ENCODE measurements around the gene TNFAIP3.
A peak's percentile ranks its signal among the peaks of the same experiment; 100 is the strongest.
"Not testable (repeated sequence)": the region's sequence is repeated elsewhere in the genome, so short reads cannot be mapped to it uniquely, and the experiment has no call there.

The TNFAIP3 gene

DNA sequence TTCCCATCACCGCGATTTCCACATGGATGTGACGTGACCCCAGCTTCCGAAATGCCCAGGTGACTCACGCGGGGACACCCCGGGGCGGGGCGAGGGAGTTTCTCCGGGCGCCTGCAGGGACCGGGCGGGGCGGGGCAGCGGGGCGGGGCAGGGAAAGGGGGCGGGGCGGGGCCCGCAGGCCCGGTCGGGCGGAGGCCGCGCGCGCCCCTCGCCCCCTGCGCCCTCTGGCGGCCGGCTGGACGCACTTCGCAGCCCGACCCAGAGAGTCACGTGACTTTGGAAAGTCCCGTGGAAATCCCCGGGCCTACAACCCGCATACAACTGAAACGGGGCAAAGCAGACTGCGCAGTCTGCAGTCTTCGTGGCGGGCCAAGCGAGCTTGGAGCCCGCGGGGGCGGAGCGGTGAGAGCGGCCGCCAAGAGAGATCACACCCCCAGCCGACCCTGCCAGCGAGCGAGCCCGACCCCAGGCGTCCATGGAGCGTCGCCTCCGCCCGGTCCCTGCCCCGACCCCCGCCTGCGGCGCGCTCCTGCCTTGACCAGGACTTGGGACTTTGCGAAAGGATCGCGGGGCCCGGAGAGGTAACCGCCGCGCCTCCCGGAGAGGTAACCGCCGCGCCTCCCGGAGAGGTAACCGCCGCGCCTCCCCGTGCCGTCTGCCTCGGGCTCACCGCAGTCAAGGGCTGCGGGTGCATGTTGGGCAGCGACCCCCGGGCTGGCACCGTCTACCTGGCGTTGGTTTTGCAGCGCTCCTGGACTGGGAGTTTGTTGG lies at the start of gene TNFAIP3:
Gene TNFAIP3 (plus strand): TSS at position 346 of the 771 bp plus-strand sequence. CDS start 3,969 bp downstream, outside the sequence.
- peak; percentile 26 for DNase-seq

DNA sequence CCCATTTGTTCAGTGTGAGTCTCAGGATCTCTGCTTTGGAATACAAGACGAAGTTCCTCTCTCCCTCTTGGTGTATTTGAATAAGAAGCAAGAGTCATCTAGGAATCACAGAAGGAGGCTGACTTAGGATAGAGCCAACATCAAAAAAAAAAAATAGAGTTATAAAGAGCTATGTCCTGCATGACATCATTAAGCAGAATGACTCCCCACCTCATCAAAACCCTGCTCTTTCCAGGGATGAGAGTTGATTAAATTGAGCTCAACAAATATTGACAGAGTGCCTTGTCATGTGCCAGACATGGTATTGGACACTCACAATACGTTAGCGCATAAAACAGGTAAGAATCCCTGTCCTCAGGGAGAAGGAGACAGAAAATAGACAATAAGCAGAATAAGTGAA lies 48.6 kb upstream of the TNFAIP3 start:
- DNase-seq: no peak

DNA sequence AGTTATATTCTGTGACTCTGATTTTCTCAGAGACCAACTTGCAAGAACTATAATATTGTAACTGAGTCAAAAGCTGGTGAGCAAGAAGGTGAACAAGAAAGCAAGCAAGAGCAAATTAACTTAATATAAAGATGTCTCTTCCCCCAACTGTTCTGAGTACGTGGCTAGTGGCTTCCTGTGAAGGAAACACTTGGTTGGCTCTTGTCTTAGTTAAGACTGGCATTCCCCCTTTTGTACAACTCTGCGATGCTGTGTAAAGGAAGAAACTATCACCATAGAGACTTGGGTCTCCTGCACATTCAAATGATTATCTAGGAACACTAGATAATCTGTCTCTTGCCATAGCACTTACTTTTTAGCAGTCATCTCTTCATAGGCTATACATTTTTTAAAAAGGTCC lies 47.3 kb upstream of the TNFAIP3 start:
- DNase-seq: no peak

DNA sequence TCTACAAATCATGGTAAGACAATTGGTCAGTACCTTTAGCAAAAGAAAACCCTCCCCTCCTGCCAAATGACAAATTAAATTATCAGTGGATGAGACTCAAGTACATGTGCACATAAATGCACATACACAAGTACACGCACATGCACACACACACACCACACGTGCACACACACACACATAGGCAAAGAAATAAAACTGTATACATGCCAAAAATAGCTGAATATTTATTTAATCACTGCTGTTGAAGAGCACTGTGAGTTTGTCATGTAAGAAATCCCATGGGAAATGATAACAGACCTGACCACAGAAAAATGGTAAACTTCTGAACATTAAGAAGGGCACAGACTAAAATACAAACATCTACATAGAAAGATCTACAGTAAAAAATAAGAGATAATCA lies 46.6 kb upstream of the TNFAIP3 start:
- DNase-seq: no peak

DNA sequence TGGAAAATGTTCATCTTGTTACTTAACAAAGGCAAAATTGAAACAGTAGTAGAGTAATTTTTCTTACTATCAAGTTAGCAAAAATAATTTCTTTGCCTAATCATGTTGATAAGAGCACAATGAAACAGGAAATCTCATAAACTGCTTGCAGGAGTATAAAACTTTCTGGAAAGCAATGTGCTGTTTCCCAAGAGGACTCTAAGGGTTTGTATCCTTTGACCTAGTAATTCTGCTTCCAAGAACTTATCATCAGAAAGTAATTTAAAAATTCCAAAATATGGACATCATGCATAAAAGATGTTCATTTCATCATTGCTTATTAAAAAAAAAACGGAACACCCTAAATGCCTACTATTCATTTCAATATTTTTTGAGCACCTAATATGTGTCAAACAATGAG lies 46.1 kb upstream of the TNFAIP3 start:
- DNase-seq: no peak

DNA sequence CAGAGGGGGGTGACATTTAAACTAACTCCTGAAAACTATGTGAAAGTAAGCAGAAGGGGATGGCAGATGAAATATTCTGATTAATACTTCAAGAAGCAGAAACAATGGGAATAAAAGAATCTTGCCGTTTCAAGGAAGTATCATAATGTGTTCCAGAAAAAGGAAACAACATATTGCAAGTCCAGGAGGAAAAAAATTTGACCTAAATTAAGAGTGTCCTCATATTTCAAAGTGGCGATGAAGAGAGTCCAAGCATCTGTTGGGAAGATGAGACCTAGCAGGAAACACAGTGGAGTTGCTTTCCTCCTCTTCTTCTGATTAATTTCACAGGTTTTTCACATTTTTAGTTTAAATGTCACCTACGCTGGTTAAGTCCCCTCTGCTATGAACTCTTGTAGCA lies 45.6 kb upstream of the TNFAIP3 start:
- DNase-seq: no peak

DNA sequence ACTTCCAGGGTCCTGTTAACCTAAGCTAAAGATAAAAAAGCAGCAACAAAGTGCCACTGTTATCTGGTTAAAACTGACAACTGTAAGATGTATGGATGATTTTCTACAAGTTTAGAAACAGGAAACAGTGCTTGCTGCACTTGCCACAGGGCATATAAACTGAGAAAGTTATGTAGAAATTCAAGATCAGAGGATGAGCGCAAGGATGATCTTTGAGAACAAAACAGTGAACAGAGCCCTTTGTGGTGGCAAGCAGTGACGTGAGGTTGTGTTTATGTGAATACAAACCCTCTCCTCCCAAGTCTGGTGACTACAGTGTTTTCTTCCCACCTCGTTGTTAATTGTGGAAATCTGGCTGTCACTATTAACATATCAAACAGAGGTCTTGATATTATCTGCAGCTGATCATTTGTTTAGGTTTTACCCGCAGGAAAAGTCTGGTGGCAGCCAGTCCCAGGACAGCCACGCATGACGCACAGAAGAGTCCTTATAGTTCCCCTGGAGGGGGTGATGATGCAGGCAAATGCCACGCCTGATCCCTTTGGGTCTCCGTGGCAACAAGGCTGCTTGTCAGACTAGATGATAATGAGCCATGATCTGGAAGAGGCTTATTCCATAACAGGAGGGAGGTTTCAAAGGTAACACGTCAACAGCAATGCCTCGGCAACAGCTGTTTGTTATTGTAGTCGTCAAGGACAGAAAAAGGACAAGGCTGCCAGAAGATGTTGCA lies 43.1 kb upstream of the TNFAIP3 start:
- no peak for DNase-seq

DNA sequence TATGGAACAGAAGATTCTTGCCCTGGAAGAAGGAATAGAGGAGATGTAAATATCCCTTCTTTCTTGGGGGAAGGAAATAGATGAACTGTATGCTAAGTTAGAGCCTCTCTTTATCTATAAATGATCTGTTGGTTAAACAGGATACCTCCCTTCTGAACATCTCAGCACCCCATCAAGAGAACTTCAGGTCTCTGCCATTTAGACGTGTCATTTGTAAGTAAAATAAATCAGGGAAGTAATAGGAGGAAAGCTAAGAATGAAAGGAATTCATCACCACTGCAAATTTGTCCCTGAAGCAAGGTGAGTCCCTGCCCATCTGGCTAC lies 42.5 kb upstream of the TNFAIP3 start:
- no peak for DNase-seq

DNA sequence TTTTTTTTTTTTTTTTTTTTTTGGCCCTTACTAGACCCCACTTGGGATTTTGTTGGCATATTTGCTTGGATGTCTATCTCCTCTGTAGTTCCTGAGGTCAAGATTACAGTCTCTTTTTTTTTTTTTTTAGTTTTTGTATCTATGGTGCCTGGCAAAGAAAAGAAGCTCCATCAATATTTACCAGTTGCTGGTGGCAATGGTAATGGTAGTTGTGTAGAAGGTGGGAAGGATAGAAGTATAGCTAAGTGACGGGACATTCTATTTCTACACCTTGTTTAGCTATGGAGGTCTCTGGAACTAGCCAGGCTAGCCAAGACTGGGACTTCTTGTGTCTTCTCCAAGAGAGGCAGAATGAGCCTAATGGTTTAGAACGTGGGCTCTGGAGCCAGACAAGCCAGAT lies 42.2 kb upstream of the TNFAIP3 start:
- DNase-seq: no peak

DNA sequence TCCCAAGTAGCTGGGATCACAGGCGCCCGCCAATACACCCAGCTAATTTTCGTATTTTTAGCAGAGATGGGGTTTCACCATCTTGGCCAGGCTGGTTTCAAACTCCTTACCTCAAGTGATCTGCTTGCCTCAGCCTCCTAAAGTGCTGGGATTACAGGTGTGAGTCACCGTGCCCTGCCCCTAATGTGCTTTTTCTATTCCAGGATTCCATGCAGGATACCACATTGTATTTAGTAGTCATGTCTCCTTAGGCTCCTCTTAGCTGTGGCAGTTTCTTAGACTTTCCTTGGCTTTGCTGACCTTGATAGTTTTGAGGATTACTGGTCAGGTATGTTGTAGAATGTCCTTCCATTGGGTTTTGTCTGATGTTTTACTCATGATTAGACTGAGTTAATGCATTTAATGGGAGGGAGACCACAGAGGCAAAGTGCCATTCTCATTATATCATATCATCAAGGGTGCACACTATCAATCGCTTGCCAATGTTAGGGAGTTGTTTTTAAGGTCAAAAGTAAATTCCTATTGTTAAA lies 39.6 kb upstream of the TNFAIP3 start:
- no peak for DNase-seq

DNA sequence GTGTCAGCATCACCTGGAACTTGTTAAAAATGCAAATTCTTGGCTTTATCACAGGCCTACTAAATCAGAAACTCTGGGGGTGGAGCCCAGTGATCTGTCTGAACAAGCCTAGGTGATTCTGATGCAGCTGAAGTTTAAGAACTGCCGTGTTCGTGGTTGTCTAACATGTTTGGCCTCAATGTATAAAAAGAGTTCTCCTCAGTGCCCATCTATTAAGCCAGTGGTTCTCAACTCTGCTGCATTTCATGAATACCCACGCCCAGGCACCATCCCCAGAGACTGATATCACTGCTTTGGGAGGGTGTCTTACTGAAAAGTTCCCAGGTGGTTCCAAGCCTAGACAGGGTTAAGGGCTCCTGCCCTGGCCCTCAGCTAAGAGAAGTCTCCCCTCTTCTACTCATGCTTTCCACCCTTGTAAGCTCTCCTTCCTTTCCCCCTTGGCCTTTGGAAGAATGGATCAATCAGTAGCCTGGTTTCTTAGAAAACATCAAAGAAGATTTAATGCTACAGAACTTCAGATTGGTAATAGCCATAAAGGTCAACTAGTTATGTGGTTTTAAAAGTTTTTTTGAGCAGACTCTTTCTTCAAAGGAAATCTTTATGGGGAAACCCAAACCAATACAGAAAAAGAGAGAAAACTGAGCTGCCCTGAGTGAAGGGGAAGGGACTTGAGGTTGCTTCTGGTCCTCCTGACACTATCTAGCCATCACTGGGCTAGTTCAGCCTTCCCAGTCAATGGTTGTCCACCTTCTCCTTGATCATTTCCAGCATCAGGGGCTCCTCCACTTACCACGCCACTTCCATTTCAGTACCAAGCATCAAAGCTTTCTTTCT lies 38.9 kb upstream of the TNFAIP3 start:
- DNase-seq: no peak

DNA sequence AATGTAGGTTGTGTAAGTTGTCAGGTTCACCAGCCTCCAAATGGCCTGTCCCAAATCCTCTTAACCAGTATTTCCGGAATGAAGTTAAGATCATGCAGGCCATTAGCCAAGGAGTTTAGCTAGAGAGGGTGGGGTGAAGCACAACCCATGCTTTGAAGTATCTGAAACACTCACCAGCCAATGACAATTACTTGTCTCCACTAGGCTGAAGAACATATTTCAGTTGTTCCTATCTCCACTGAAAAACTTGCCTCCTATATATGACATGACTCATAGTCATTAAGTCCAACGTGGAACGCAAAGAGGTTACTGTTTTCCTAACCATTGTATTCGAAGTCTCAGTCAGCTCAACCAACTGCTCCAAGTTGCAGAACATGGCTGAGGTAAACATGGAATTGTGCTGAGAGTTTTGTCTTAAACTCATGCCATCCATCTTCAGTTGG lies 37.4 kb upstream of the TNFAIP3 start:
- no peak for DNase-seq

DNA sequence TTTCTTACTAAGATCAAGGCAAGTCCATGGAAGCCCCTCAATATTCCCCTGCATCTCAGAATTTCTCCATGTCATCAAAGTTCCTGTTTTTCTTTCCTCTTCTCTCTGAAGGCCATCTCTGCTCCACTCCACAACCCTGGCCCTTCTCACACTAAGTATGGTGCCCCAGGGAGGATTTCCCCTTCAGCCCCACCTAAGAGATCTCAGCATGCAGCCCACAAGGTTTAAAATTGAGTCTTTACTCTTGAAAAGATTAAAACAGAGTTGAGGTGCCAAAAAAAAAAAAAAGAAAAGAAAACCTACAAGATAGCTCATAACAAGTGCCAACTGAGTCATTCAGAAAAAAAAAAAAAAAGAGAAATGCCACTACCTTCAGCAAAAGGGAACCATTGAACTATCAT lies 36.5 kb upstream of the TNFAIP3 start:
- DNase-seq: no peak

DNA sequence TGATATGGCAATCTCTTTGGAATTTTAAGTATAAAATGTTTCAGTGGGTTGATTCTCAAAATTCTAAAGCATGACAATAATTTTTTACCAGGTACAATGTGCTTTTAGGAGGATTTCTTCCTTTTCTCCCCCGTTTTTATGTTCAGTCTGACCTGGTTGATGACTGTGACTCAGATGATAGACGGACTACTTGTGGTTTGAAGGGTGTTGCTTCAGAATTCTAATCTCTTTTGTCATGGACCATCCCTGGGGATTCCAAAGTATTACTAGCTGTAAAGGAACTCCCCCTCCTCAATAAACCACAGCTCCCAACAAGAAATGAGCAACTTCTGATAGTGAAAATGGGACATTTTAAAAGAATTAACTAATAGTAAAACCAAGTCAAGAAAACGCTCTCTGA lies 34.9 kb upstream of the TNFAIP3 start:
- DNase-seq: no peak

DNA sequence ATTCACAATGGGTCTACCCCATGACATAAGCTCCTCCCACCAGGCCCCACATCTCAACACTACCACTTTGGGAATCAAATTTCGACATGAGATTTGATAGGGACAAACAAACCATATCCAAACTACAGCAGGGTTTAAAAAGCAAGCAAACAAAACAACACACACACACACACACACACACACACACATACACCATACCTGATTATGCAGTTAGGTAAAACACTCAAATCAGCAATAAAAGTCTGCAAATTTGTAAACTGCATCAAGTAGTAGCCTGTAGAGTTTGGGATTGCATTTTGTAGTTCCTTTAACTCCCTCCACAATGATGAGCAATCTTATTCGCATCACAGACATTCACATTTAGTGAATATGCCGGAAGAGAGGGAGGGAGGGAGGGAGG lies 32.6 kb upstream of the TNFAIP3 start:
- DNase-seq: no peak

DNA sequence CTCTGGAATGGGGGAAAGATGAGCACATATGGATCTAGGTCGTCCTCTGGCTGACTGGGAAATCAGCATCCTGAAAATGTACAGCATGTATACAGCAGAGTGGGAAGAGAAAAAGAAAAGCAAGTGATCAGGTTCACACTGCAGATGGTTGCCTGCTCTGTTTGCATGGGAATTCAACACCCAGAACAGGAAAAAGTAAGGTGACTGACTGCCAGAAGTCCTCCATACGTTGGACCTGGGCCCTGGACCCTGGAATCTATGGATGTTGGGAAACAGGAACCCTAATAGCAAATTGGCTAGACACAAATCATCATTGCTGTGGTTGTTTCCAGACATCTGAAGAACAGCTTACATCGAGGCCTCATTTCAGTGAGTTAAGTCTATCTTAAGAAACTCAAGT lies 30.3 kb upstream of the TNFAIP3 start:
- no peak for DNase-seq

DNA sequence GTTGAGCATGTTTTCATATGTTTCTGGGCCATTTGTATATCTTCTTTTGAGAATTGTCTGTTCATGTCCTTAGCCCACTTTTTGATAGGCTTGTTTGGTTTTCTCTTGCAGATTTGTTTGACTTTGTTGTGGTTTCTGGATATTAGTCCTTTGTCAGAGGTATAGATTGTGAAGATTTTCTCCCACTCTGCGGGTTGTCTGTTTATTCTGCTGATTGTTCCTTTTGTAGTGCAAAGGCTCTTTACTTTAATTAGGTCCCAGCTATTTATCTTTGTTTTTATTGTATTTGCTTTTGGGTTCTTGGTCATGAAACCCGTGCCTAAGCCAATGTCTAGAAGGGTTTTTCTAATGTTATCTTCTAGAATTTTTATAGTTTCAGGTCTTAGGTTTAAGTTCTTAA lies 29.0 kb upstream of the TNFAIP3 start:
- DNase-seq: not testable (repeated sequence)

DNA sequence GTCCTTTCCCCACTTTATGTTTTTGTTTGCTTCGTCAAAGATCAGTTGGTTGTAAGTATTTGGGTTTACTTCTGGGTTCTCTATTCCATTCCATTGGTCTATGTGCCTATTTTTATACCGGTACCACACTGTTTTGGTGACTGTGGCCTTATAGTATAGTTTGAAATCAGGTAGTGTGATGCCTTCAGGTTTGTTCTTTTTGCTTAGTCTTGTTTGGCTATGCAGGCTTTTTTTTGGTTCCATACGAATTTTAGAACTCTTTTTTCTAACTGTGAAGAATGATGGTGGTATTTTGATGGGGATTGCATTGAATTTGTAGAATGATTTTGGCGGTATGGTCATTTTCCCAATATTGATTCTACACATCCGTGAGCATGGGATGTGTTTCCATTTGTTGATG lies 28.5 kb upstream of the TNFAIP3 start:
- DNase-seq: not testable (repeated sequence)

DNA sequence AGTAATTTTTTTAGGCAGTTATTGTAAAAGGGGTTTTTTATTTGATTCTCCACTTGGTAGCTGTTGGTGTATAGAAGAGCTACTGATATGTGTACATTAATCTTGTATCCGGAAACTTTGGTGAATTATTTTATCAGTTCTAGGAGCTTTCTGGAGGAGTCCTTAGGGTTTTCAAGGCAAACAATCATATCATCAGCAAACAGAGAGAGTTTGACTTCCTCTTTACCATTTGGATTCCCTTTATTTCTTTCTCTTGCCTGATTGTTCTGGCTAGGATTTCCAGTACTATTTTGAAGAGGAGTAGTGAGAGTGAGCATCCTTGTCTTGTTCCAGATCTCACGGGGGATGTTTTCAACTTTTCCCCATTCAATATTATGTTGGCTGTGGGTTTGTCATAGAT lies 28.0 kb upstream of the TNFAIP3 start:
- DNase-seq: no peak

DNA sequence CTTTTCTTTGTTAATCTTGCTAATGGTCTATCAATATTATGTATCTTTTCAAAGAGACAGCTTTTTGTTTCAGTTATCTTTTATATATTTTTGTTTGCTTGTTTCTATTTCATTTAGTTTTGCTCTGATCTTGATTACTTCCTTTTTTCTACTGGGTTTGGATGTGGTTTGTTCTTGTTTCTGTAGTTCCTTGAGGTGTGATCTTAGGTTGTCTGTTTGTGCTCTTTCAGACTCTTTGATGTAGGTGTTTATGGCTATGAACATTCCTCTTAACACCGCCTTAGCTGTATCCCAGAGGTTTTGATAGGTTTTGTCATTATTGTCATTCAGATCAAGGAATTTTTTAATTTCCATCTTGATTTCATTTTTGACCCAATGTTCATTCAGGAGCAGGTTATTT lies 26.8 kb upstream of the TNFAIP3 start:
- DNase-seq: no peak

DNA sequence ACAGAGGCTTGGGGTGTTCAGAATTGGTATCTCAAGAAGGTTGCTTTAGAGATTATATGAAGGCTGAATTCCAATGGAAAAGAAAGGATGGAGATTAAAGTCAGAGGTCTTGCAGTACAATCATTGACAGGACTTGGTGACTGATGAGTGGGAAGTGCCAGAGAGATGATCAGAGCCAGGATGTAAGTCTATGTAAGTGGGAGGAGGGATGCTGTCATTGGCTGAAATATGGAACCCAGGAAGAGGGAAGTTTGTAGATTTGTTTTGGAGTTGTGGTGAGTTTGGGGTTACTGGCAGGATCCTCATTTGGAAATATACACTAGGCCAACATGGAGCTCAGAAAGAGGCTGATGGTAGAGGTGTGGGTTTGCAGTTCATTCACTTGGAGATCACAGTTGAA lies 23.8 kb upstream of the TNFAIP3 start:
- DNase-seq: no peak

DNA sequence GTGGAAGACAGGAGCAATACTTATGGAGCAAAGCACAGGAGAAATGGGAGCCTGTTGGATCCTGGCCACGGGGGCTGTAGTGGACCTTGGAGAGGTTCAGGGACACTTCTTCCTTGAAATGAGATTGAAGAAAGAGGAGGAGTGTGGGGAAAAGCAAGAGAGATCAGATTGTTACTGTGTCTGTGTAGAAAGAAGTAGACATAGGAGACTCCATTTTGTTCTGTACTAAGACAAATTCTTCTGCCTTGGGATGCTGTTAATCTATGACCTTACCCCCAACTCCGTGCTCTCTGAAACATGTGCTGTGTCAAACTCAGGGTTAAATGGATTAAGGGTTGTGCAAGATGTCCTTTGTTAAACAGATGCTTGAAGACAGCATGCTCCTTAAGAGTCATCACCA lies 22.7 kb upstream of the TNFAIP3 start:
- DNase-seq: not testable (repeated sequence)

DNA sequence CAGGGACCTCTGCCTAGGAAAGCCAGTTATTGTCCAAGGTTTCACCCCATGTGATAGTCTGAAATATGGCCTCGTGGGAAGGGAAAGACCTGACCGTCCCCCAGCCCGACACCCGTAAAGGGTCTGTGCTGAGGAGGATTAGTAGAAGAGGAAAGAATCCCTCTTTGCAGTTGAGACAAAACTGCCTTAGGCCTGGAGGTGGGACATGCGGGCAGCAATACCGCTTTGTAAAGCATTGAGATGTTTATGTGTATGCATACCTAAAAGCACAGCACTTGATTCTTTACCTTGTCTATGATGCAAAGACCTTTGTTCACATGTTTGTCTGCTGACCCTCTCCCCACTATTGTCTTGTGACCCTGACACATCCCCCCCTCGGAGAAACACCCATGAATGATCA lies 22.3 kb upstream of the TNFAIP3 start:
- DNase-seq: not testable (repeated sequence)

DNA sequence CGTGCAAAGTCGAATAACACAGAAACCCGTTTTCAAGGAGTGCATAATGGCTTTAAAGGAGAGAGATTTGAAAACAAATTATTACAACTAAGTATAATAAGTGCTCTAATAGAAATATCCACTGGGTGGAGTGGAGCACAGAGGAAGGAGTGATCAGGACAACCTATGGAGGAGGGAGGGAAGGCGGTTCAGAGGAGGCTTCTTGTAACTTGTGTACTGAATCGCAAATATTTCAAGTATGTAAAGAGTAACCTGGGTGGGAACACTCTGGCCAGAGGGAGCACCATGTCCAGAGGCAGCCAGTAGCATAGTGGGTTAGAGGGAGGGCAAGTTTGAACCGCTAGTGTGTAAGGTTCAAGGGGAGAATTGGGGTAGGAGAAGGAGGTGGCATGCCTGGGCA lies 21.6 kb upstream of the TNFAIP3 start:
- DNase-seq: no peak

Data from cortex of kidney (tissue), 1 donor.